GM18508 (cell line): ENCODE data around the gene TTC22.
A peak's percentile ranks its signal among the peaks of the same experiment; 100 is the strongest.

ENCODE experiments used
- ATAC-seq: cut with Tn5 transposase; IDR thresholded peaks from one replicate; pipeline ENCODE4 v1.9.1; 2021; ENCODE audit warnings: moderate number of reproducible peaks; ENCODE audit not compliant: insufficient read depth, unreplicated experiment

Gene TTC22

DNA sequence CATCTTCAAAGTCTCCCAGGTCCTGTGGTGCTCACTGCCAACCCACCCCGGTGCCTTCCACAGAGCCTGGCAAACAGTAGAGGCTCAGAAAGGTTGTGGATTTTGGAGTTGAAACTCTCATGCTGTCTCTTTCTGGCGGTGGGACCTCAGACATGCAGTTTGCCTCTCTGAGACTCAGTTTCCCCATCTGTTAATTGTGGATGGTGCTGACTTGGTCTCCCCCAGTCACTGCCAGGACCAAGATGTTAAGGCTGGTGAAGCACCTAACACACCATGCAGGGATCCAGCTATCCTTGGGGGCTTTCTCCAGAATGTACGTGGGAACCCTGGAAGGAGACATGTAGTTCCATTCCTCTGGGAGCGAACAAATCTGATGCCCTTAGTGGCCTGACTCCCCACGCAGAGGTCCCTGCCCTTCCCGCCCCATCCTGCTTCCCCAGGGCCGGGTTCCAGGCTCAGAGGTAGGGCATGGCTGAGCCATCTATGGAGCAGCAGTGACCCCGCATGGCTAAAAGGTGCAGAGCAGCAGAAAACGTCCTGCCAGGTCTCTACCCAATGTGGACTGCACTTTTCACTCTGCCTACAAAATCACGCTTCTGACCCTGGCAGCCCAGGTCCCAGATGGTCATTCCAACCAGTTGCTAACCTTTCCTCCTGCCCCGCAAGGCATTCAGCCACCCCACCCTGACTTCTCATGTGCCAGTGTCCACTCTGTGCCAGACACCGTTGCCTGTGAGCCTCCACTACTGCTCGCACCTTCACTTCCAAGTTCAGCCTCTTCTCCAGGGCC is 9.2 kb upstream of the TTC22 start:
- ATAC-seq = no peak

DNA sequence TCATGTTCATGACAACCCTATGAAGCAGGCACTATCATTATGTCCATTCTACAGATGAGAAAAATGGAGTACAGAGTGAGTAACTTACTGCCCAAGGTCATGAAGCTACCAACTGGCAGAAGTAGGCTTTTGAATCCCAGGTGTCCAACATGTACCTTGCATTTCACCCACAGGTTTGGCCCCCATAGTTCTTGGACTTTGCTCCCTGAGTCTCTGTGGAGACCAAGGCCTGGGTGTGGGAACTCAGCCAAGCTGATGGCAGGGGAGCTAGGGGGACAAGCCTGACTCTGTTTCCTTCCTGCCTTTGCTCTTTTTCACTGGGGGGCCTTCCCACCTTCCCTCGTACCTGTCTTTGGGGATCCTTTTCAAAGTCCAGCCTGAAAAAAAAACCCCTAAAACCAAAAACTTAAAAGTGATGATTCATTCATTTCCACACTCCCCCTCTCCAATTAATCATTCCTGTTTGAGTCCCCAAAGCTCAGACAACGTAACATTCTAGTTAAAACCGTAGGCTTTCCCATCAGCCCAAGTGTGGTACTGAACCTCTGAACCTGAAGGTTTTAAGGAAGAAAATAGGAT is 8.5 kb upstream of the TTC22 start:
- no peak for ATAC-seq

DNA sequence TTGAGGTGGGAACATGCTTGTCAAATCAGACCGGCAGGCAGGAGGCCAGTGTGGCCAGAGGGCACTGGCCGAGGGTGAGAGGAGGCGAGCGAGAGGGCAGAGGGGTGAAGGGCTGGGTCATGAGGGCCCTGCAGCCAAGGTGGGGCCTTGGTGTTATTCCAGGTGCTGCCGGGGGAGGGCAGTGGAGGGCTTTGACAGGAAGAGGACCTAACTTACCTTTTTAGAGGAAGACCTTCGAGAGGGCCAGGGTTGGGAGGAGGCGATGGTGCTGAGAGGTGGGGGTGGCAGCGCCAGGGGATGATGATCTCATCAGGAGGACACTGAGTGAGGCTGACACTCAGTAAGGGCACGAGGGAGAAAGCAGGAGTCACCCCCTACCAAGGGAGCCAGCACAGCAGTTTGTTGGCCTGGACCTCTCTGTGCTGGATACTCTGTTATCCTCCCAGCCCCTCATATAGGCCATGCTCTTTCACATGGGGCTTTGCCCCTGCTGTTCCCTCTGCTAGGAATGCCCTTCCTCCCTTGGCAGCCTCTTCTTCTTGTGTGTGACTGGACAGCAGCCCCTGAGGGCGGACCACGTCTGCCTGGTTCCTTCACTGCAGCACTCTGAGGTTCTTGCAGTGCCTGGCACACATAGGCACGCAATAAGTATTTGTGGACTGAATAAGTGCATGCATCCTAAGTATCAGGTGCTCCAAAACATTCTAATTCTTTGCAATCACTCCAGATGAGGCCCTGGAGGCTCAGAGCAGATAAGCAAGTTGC is 7.5 kb upstream of the TTC22 start:
- no peak for ATAC-seq

DNA sequence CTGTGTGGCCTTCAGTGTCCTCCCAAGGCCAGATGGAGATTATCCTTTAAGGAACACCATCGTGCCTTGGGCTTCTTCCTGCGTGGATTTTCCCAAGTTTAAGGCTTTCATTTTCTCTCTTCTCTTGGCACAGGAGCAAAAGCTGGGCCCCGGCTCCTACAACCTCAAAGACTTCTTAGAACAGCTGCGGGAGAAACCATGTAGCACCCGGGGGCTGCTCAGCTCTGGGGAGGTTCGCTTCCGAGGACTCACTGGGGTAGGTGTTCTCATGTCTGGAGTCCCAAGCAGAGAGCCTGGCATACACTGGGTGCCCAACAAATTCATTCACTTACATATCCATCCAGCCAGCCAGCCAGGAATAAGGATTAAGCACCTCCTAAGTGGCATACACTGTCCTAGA is 6.6 kb upstream of the TTC22 start:
- no peak for ATAC-seq

DNA sequence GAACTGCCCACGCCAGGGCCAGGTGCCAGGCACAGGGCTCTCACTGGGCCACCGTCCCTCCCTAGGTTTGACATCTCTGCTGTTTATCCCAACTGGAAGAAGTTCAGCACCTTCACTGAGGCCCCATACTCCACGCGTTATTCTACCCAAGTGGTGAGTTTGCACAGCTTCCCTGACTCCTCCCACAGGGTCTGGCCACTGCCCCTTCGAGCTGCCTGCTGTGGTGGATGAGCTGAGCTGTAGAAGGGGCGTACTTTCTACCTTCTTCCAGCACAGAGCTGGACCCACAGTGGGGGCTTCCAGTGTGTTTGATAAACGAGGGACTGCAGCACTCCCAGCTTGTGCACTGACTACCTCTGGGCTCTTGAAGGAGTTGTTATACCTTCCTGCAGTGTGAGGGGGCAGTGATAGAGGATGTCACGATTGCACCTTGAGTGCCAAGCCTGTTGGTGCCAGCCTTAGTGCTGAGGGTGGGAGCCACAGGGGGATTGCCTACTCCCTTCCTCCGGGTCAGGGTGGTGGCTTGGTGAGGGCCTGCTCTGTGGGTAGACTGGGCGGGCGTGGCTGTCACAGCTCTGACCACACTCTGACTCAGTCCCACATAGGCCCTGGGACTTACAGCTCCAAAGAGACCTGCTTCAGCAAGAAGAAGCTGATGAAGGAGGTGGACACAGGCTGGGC is 5.9 kb upstream of the TTC22 start:
- no peak for ATAC-seq

DNA sequence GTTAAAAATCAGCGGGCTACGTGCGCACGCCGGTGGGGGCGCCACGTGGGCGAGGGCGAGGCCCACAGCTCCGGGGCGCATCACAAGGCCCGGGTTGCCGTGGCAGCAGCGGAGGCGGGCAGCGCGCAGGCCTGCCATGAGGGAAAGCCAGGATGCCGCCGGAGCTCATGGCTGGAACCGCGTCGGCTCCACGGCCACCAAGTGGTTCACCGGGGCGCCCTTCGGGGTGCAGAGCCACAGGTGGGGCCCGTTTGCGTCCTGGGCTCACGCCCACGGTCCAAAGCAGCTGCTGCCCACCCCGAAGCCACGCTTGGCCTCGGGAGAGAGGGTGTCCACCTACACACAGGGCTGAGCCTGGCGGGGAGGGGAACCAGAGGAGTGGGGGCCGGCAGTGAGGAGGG is 4.9 kb upstream of the TTC22 start:
- ATAC-seq = no peak

DNA sequence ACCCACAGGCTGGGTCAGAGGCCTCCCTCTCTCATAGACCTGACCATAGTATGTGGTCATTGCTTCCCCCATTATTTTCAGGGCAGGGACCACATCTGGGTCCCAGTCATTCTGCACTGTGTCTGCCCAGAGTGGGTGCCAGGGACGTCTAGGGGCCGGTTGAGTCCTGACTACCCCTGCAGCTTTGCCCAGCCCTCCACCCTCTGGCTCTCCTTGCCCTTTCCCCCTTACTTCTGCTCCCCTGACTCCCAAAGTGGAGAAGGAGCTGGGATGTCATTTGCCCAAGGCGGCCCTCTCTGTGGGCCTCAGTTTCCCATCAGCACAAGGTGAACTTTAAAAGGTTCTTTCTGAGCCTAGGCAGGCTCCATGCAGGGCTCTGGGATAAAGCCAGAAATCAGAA is 4.3 kb upstream of the TTC22 start:
- no peak for ATAC-seq

DNA sequence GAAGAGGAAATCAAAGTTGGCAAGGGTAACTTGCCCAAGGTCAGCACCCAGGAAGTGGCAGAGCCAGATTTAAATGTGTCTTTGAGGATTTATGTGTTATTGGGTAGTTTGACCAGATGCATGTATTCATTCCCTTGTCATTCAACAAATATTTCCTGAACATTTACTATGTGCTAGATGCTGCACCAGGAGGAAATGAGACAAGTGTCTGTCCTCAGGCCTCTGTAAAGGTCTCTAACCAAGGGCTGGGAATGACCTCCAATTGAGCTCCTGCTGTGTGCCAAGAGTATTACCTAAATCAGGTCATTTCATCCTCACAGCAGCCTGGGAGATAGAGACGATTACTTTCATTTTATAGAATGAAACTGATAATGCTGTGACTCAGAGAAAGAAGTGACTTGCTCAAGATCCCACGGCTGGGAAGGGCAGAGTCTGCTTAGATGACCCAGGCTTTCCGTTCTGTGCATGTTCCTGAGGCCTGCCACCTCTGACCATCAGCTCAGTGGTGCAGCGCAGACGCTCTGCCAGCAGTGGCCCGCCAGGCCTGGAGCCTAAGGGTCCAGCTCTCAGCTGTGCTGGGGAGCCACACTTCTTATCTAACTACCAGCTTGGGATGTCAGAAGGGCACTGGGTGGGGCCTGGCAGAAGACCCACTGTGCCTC is 3.5 kb upstream of the TTC22 start:
- no peak for ATAC-seq

DNA sequence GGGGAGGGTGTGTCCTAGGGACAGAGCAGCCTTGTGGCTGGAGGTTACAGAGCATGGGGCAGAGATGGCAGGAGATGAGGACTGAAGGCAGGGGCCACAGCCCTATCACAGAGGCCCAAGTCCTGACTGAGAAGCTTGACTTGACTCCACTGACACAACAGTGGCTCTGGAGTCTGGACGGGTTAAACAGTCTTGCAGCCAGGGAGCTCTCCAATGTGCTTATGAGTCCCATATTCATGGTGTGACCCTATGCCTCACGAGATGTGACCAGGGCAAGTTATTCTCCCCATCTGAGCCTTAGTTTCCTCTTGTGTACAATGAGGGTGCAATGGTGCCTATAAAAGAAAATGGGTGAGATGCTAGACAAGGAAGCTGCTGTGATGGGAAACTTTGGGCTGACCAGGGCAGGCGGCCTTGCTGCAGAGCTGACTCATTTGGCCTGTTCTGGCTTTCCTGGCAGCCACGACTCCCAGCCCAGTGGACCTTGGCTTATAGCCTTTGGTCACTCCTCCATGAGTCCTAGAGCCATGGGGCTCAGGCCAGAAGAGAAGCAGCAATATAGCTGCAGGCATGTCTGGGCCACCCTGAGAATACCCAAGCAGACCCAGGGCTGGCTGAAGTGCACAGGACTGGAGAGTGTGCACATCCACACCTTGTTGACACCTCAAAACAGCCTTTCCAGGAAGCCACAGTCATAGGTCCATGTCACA is 2.8 kb upstream of the TTC22 start:
- no peak for ATAC-seq

DNA sequence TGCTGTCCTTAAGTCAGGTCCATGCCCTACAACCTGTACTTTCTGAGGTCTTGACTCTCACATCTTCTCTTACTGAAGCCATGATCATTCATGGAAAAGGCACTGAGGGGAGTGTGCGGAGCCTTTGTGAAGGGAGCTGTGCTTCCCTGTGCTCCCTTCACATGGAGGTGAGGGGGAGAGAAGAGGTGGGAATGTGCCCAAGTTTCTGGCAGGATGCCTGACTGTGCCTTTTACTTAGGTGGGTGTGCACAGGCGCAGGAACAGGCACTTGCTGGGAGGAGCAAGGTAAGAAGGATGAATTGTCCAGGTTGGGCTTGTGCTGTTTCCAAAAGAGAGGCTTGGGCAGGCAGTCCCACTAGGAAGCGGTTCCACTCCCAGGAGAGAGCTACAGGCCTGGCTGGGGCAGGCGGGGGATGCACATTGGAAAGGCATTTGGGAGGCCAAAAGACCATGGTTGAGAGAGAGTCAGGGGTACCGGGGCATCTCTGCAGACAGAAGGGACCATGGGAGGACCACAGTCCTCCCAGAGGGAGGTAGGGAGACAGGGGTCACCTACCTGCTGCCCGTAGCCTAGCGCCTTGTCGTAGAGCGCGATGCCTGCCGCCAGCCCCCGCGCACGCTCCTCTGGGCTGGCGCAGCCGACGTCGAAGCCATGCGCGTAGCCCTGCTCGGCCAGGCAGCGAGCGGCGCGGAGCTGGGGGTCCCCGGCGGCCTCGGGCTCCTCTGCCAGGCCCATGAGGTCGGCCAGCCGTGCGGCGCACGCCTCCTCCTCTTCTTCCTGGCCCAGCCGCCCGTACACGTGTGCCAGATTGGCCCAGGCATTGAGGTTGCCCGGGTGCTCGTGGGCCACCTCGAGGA is 853 bp downstream of the TTC22 start:
- ATAC-seq = no peak

DNA sequence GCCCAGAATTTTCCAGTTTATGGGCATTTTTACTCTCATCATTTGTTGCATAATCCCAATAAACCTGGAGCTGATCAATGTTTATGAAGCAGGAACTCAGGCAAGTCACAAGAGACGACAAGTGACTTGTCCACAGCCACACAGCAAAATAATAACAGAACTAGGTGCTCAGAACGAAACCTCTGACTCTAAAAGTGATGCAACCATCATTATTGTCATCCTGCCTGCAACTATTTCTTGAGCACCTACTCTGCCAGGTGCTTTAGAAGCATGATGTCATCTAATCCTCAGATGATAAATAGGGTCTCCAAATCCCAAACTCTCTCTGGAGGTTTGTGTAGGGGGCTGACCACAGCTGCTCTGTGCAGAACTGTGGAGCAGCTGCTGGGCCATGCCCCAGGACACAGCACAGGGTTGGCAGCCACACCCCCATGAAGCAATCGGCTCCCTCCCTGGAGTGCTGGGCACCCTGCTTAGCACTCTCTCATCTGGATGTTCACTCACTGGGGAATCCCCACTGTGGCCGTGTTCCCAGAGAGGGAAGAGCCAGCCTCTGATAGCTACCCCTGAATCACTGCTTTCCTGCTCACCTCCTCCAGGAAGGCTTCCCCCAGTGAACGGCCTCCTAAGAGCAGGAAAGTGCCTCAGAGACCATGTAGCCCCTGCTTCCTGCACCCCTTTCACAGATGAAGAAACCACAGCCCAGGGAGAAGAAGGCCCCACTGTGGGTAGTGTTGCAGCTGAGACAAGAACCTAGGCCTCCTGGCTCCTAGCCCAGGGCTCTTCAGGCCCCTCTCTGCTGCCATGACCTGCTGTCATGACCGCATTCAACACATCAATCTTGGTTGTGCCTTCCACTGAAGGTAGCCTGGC is 2.1 kb downstream of the TTC22 start:
- peak; percentile 47 for ATAC-seq

DNA sequence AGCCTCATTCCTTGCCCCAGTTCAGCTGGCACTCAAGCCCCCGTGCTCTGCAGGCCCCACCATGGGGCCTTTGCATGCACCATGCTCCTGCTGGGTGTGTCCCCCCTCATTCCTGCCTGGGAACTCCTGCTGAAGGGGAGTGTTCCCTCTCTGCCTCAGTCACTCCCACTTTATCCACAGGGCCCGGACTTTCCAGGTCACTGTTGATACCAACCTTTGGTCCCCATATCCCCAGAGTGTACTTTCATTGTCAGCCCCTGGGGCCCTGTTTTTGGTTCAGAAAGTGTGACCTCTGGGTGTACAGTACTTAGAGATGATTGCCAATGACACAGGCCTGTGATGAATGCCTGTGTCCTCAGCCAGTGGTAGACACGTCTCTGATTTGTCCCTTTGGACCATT is 2.9 kb downstream of the TTC22 start:
- ATAC-seq = no peak

DNA sequence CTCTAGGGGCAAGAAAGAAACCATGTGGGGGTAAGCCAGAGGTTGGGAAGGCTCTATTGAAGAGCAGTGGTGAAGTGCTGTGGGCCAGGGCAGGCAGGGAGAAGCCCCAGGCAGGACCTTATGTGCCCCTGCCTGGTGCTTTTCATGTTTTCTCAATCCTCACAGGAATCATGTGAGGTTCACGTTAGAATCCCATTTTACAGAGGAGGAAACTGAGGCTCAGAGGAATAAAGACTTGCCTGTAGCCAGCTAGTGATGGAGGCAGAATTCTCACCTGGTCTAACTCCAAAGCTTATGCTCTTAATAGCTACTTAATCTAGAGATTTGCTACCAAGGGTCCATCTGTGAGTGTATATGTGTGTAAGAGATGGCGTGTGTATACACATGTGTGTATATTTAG is 4.2 kb downstream of the TTC22 start:
- no peak for ATAC-seq

DNA sequence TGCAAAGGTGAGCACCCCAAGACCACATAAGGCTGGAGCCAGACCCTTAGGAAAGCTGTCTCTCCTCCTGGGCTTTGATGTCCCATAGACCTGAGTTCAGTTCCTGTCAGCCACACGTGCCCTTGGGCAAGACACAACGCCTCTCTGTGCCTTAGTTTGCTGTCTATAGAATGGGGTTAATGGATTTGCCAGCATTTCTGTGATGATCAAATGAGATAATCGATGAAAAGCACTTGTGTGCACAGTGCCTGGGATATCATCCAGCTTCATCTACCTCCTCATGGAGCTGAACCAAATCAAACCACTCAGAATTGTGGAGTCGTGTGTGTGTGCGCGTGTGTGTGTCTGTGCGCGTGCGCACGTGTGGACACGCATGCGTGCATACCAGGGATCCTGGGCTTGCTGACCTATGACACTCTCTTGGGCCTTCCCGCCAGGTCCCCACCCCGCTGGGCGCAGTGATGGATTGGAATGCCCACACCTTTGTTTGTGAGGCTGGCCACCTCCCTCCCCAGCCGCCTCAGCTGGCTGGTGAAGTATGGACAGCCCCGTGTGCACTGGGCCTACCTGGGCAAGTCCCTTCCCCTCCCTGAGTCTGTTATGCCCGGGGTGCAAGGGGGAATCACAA is 5.2 kb downstream of the TTC22 start:
- no peak for ATAC-seq

DNA sequence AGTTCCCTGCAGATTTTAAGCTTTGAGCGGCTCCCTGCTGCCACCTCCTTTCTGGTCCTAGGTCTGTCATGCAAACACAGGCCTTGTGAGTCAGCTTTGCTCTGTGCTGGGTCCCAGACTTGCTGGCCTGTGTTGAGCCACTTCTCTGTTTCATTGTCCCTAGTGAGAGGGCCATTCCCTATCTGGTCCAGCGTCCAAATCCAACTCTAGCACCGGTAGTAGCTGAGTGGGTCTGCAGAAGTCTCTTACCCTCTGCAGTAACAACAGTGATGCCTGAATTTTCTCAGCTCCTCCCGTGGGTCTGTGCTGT is 5.8 kb downstream of the TTC22 start:
- no peak for ATAC-seq

DNA sequence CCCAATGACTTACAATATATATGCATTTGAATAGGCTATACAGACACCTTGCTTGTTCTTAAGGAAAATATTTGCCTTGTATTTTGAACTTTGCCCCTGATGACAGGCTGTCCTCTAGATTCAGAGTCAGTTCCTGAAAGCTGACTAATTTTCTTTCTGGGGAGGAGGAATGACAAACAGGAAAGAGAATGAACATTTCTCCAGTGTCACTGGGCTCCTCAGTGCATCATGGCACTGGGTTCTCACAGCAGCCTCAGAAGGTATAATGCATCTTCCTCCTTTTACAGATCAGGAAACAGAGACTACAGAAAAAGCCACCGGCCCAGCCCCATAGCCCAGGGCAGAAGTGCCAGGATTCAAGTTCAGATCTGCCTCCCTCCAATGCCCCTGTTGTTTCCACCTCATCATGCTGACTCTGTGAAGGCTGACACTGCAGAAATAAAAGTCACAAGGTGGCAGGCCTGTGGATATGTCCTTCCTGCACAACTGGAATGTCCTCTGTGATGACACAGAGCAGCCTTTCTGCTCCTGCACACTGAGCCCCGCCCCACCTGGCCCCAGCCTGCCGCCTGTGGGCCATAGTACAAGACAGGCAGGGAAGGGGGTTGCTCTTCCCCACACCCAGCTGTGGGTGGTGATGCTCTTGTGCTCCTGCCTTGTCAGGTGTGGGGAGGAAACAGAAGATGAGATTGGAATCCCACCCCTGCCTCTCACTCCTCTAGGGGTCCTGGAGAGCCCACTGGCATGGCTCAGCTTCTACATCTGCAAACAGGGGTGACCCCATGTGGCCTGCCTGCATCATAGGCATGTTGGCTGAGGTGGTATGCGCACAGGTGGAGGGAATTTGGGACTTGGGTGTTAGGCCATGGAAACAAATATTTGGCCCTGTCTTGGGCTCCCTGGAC is 6.4 kb downstream of the TTC22 start:
- no peak for ATAC-seq
